Measurements from ENCODE around the gene RNF166. TPM values are rescaled to one million over a fixed set of nuclear protein-coding genes. Genes with fewer than 3 reads are reported as not detected.

The RNF166 gene
- total and polyA plus RNA-seq, 7 donors, result 10.1 to 22.9 (median 14.1) TPM

GRCh38 chr16:88712362-88712979 is 6.3 kb upstream of the RNF166 start:
- no peak overlapping the region for H3K27ac ChIP-seq
- intact Hi-C loops (cut with DNase I), result no loop called here
- 77 to 82% (median 77%) methylated on average over 20 to 25 of the region's 25 CpGs for WGBS, 3 donors
- no peak for ATAC-seq
- H3K4me1 ChIP-seq, result peaks cover 3% of the 10 kb centered on the region
- TF ChIP-seq CTCF (IDR thresholded peaks at IDR 0.05), result no peak
- no peak for DNase-seq
- no peak overlapping the region for H3K4me3 ChIP-seq
- H3K27me3 ChIP-seq (ENCODE audit: insufficient read depth in 3 of 3, low read length in 2 of 3), result no peaks in the 10 kb centered on the region
- no peaks in the 10 kb centered on the region for H3K9me3 ChIP-seq
- H3K36me3 ChIP-seq (ENCODE audit: insufficient read depth in 1 of 2, low read depth in 1 of 2), result peaks cover 7 to 50% of the 10 kb centered on the region in 2 donors

GRCh38 chr16:88711750-88712340 is 5.6 kb upstream of the RNF166 start:
- Histone ChIP-seq H3K9me3 (no peaks in the 10 kb centered on the region), H3K4me3 (no peak overlapping the region), H3K4me1 (peaks cover 9% of the 10 kb centered on the region), H3K27ac (no peak overlapping the region), H3K36me3 (ENCODE audit: insufficient read depth in 1 of 2, low read depth in 1 of 2) (peaks cover 6 to 44% of the 10 kb centered on the region in 2 donors), H3K27me3 (ENCODE audit: insufficient read depth in 3 of 3, low read length in 2 of 3) (no peaks in the 10 kb centered on the region)
- no peak for TF ChIP-seq CTCF (IDR thresholded peaks at IDR 0.05)
- intact Hi-C loops (cut with DNase I), result no loop called here
- WGBS, 3 donors, result 69 to 90% (median 76%) methylated on average over 16 to 18 of the region's 18 CpGs
- DNase-seq, result no peak
- ATAC-seq, result no peak

- H3K4me1 ChIP-seq, result peaks cover 9% of the 10 kb centered on the region
- ATAC-seq (no peak), DNase-seq (no peak)
- no peaks in the 10 kb centered on the region for H3K9me3 ChIP-seq
- H3K4me3 ChIP-seq, result no peak overlapping the region
- no peak overlapping the region for H3K27ac ChIP-seq
- intact Hi-C loops (cut with DNase I), result no loop called here
- no peak for TF ChIP-seq CTCF (IDR thresholded peaks at IDR 0.05)
- peaks cover 2 to 31% of the 10 kb centered on the region in 2 donors for H3K36me3 ChIP-seq (ENCODE audit: insufficient read depth in 1 of 2, low read depth in 1 of 2)
- 68 to 70% (median 69%) methylated on average over 16 of the region's 16 CpGs for WGBS, 3 donors
- H3K27me3 ChIP-seq (ENCODE audit: insufficient read depth in 3 of 3, low read length in 2 of 3), result no peaks in the 10 kb centered on the region
Observed at GRCh38 chr16:88710556-88710955, 4.3 kb upstream of the RNF166 start.

DNA sequence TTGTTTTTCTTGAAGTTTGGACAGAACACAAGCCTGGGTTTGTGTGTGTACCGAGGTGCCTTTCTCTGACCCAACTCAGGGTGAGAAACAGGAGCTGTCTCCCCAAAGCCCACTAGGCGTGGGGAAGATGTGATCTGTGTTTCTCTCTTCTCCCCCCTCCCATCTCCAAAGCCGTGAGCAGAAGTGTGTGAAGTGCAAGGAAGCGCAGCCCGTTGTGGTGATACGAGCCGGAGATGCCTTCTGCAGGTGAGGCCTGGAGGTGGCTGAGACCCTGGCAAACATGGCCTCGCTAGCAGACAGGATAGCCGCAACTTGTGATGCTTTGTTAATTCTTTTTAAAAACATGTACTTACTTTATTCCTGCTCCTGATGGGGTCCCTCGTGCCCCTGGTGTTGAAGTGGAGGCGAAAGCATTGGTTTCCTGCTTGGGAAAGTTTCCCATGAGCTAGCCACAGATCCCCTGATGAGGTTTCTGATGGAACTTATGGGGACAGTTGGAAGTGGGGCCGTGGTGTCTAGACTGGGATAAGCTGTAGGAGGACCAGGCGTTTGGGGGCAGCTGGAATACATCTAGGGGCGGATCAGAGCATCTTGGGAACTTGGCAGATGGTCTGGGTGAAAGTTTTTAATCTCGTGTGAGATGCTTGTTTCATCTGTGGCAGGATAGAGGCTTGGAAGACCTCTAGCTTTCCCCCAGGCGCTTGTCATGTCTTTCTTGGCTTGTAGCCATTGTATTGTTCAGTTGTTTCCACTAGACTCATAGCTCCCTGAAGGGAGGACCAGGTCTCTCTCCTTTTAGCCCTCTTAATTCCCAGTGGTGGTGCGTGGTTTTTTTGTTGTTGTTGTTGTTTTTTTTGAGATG is 988 bp upstream of the RNF166 start:
- ATAC-seq (no peak), DNase-seq (no peak)
- H3K27me3 ChIP-seq (ENCODE audit: insufficient read depth in 3 of 3, low read length in 2 of 3), result no peaks in the 10 kb centered on the region
- intact Hi-C loops (cut with DNase I), result loop anchor here (5.0 kb wide), 2 partner anchors 45 to 140 kb away; partner anchors contain the start of gene MVD (in 1 of the 2)
- peak overlapping the region; percentile 88 for H3K4me3 ChIP-seq
- H3K27ac ChIP-seq, result peak overlapping the region; percentile 91
- H3K9me3 ChIP-seq, result no peaks in the 10 kb centered on the region
- peaks cover 0 to 18% of the 10 kb centered on the region in 2 donors for H3K36me3 ChIP-seq (ENCODE audit: insufficient read depth in 1 of 2, low read depth in 1 of 2)
- WGBS, 3 donors, result 31 to 37% (median 34%) methylated on average over 17 of the region's 17 CpGs
- no peak for TF ChIP-seq CTCF (IDR thresholded peaks at IDR 0.05)
- peaks cover 18% of the 10 kb centered on the region for H3K4me1 ChIP-seq

Data from psoas muscle (tissue), 8 donors.